Glomerular visceral epithelial cell (primary cell): Measurements from ENCODE around the gene NDOR1.
A peak's percentile ranks its signal among the peaks of the same experiment; 100 is the strongest.

ENCODE experiments used
- DNase-seq: peaks from one replicate; pipeline ENCODE4 v3.0.0-alpha.2; 2016; ENCODE audit errors: extremely low spot score

Gene NDOR1

GRCh38 chr9:137167747-137168572 lies 37.5 kb upstream of the NDOR1 start:
- no peak for DNase-seq

GRCh38 chr9:137168573-137168903 lies 37.0 kb upstream of the NDOR1 start:
- no peak for DNase-seq

GRCh38 chr9:137168904-137169856 lies 36.3 kb upstream of the NDOR1 start:
- DNase-seq, result peak; percentile 45

- DNase-seq, result no peak
Observed at GRCh38 chr9:137169896-137170358, 35.6 kb upstream of the NDOR1 start, which contains the start of gene LRRC26. TSS of gene LRRC26 (minus strand) at chr9:137170051. CDS start at chr9:137169943, 108 bp downstream.

GRCh38 chr9:137170486-137171148 lies 34.9 kb upstream of the NDOR1 start:
- DNase-seq, result no peak

- DNase-seq, result no peak
Observed at GRCh38 chr9:137171149-137171900, 34.2 kb upstream of the NDOR1 start.

- no peak for DNase-seq
Observed at GRCh38 chr9:137172901-137173795, 32.4 kb upstream of the NDOR1 start.

GRCh38 chr9:137173796-137174664 lies 31.5 kb upstream of the NDOR1 start:
- no peak for DNase-seq

GRCh38 chr9:137174722-137175293 lies 30.7 kb upstream of the NDOR1 start:
- no peak for DNase-seq

- no peak for DNase-seq
Observed at GRCh38 chr9:137175345-137175961, 30.0 kb upstream of the NDOR1 start.

- DNase-seq, result peak; percentile 40
Observed at GRCh38 chr9:137176302-137177182, 29.0 kb upstream of the NDOR1 start.

GRCh38 chr9:137178201-137178938 lies 27.1 kb upstream of the NDOR1 start:
- DNase-seq, result no peak

GRCh38 chr9:137178939-137179630 lies 26.4 kb upstream of the NDOR1 start:
- no peak for DNase-seq

- no peak for DNase-seq
Observed at GRCh38 chr9:137179761-137180160, 25.7 kb upstream of the NDOR1 start.

GRCh38 chr9:137180491-137180890 lies 25.0 kb upstream of the NDOR1 start:
- DNase-seq, result no peak

GRCh38 chr9:137181680-137182079 lies 23.8 kb upstream of the NDOR1 start:
- no peak for DNase-seq
